Muscle layer of colon (tissue), 2 donors: Measurements from ENCODE around the gene MYLK.

ENCODE experiments used
- H3K27ac ChIP-seq: one replicate; pipeline ENCODE4 v1.7.0; 2013; ENCODE audit warnings: low read depth, mild to moderate bottlenecking, low read length, moderate library complexity
- H3K27me3 ChIP-seq, 2 donors: one replicate each; pipeline ENCODE4 v1.7.0; 2013; ENCODE audit warnings: low read length in 2 of 2, mild to moderate bottlenecking in 2 of 2; ENCODE audit not compliant: insufficient read depth in 2 of 2, control insufficient read depth in 1 of 2
- H3K36me3 ChIP-seq: one replicate; pipeline ENCODE4 v1.7.0; 2013; ENCODE audit warnings: mild to moderate bottlenecking, low read length; ENCODE audit not compliant: insufficient read depth
- H3K4me1 ChIP-seq: one replicate; pipeline ENCODE4 v1.7.0; 2013; ENCODE audit warnings: mild to moderate bottlenecking, low read length; ENCODE audit not compliant: insufficient read depth
- H3K4me3 ChIP-seq, 2 donors: one replicate each; pipeline ENCODE4 v1.7.0; 2013; ENCODE audit warnings: low read length in 2 of 2, low read depth in 1 of 2, mild to moderate bottlenecking in 1 of 2, moderate library complexity in 1 of 2
- H3K9ac ChIP-seq: one replicate; pipeline ENCODE4 v1.7.0; 2013; ENCODE audit warnings: low read length
- H3K9me3 ChIP-seq: one replicate; pipeline ENCODE4 v1.7.0; 2013; ENCODE audit warnings: mild to moderate bottlenecking, low read length
- donor health status: abdominal sarcoma.
- donor health status: Adenocarcinoma of cecum.

The MYLK gene

DNA sequence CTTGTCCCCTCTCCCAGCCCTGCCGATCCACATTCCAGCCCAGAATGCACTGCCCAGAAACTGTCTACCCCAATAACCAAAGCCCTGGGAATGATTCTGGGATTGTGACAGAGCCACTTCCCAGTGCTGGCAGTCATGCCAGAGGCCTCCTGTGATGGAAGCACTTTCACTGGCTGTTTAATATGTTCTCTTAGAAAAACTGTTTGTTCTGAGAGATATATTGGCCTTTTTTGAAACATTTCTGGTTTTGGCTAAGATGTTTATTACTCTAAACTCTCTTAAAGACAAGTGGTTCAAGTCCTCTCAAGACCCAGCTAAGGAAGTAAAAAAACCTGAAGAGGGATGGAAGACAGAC lies 225.3 kb downstream of the MYLK start:
- Histone ChIP-seq H3K36me3 (peaks cover 78% of the 10 kb centered on the region), H3K4me1 (peaks cover 89% of the 10 kb centered on the region), H3K9me3 (no peaks in the 10 kb centered on the region), H3K4me3 (no peak overlapping the region), H3K27ac (peak overlapping the region; percentile 89), H3K9ac (no peak overlapping the region), H3K27me3 (no peaks in the 10 kb centered on the region)

GRCh38 chr3:123658118-123658851 lies 225.8 kb downstream of the MYLK start:
- Histone ChIP-seq H3K9me3 (no peaks in the 10 kb centered on the region), H3K27ac (peak overlapping the region; percentile 89), H3K27me3 (no peaks in the 10 kb centered on the region), H3K4me1 (peaks cover 89% of the 10 kb centered on the region), H3K9ac (no peak overlapping the region), H3K36me3 (peaks cover 76% of the 10 kb centered on the region), H3K4me3 (no peak overlapping the region)

- H3K4me3 ChIP-seq = no peak overlapping the region
- H3K9me3 ChIP-seq = no peaks in the 10 kb centered on the region
- H3K36me3 ChIP-seq = peaks cover 71% of the 10 kb centered on the region
- peaks cover 95% of the 10 kb centered on the region for H3K4me1 ChIP-seq
- peak overlapping the region; percentile 89 for H3K27ac ChIP-seq
- H3K9ac ChIP-seq = no peak overlapping the region
- no peaks in the 10 kb centered on the region for H3K27me3 ChIP-seq
Measured at GRCh38 chr3:123657568-123657967, 226.6 kb downstream of the MYLK start.

GRCh38 chr3:123657111-123657510 lies 227.0 kb downstream of the MYLK start:
- Histone ChIP-seq H3K9ac (no peak overlapping the region), H3K36me3 (peaks cover 69% of the 10 kb centered on the region), H3K27me3 (no peaks in the 10 kb centered on the region), H3K9me3 (no peaks in the 10 kb centered on the region), H3K4me3 (no peak overlapping the region), H3K27ac (peak overlapping the region; percentile 89), H3K4me1 (peaks cover 95% of the 10 kb centered on the region)

DNA sequence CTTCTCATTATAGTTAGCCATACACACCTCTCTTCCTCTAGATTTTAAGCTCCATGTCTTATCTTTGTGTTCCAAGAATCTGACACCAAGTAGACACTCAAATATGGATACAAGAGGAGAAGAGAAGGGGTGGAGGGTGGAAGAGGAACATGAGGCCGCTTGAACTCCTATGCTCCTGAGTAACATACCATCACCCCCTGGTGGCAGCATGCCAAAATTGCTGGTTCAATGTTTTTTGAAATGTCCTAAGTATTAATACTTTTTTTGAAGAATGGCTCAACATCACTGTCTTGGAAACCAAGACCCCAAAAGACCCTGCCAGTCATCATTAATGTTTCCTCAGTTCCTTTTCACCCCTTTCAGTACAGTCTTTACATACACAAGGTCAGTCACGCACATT lies 227.4 kb downstream of the MYLK start:
- peak overlapping the region; percentile 89 for H3K27ac ChIP-seq

DNA sequence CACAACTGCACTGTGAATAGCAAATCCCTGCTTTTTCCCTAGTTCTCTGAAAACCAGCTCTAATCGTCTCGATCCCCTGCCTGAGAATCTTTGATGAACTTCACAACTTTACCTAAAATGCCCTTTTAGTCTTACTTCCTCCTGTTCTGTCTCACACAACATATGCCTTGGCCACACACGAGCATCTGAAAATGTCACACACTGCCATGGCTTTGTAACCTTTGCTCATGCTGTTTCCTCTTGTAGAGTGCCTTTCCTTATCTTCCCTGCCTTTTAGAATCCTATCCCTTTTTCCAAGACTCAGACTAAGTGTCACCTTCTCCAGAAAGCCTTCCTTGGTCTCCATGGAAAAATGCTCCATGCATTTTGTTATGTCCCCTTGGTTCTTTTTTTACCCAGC lies 227.9 kb downstream of the MYLK start:
- Histone ChIP-seq H3K4me1 (peaks cover 95% of the 10 kb centered on the region), H3K9me3 (no peaks in the 10 kb centered on the region), H3K4me3 (no peak overlapping the region), H3K27ac (peak overlapping the region; percentile 89), H3K9ac (no peak overlapping the region), H3K27me3 (no peaks in the 10 kb centered on the region), H3K36me3 (peaks cover 69% of the 10 kb centered on the region)

More for the DNA sequence above, 227.4 kb downstream of the MYLK start:
- no peaks in the 10 kb centered on the region for H3K27me3 ChIP-seq
- H3K9ac ChIP-seq = no peak overlapping the region
- no peaks in the 10 kb centered on the region for H3K9me3 ChIP-seq
- peaks cover 69% of the 10 kb centered on the region for H3K36me3 ChIP-seq
- peaks cover 95% of the 10 kb centered on the region for H3K4me1 ChIP-seq
- H3K4me3 ChIP-seq = no peak overlapping the region

- peak overlapping the region; percentile 89 for H3K27ac ChIP-seq
- peaks cover 95% of the 10 kb centered on the region for H3K4me1 ChIP-seq
Measured at GRCh38 chr3:123655400-123655799, 228.7 kb downstream of the MYLK start.

DNA sequence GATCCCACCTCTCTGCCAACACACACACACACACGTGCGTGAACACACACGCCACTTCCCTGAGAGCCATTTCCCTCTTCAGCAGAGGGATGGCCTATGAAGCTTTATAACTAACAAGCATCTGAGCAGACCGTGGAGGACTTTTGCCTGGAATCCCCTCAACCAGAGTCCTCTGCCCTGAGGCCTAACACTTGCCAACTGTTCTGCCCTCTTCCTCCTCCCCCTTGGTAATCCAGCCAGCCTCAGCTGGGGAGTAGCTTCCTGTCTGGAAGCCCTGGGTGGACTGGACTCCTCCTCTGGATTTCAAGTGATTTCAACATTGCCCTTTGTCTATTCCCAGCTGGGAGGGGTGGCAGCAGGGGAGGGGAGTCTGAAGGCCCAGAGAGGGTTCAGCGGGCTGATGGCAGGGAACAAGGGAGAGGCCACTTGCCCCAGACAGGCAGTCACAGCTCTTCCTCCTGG lies 230.9 kb downstream of the MYLK start:
- H3K9me3 ChIP-seq = no peaks in the 10 kb centered on the region
- peaks cover 79% of the 10 kb centered on the region for H3K36me3 ChIP-seq
- H3K27ac ChIP-seq = peak overlapping the region; percentile 78
- H3K9ac ChIP-seq = no peak overlapping the region
- H3K4me3 ChIP-seq = no peak overlapping the region
- H3K4me1 ChIP-seq = peaks cover 83% of the 10 kb centered on the region
- H3K27me3 ChIP-seq = no peaks in the 10 kb centered on the region

More at GRCh38 chr3:123655400-123655799, 228.7 kb downstream of the MYLK start:
- Histone ChIP-seq H3K9me3 (no peaks in the 10 kb centered on the region), H3K36me3 (peaks cover 73% of the 10 kb centered on the region), H3K27me3 (no peaks in the 10 kb centered on the region), H3K9ac (no peak overlapping the region), H3K4me3 (no peak overlapping the region)

DNA sequence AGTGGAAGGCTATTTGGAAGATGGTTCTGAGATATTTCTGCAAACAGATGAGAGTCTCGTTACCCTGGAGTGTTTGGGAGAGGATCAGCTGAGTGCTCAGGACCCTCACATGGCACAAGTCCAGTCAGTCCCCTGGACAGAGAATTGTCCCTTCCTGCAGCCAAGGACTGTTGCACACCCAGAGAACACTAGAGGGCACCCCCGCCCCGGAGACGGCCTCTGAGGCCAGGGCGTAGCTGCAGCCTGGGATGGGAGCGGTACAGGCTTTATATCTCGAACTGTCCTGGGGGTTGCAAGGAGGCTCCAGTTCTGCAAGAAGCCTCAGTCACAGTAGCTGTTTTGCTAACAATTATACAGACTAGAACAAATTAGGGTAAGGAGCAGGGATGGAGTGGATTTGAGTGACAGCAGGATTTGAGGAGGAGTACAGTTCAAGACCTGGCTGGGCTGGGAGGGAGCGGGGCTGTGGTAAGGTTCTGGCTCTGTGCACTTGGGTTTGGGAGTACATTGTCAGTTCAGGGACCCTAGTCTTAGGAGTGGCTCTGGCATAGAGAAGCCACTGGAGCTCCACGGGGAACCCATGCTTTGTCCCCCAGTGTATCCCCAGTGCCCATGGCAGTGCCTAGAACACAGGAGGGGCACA lies 231.7 kb downstream of the MYLK start:
- Histone ChIP-seq H3K27ac (peak overlapping the region; percentile 78), H3K4me3 (no peak overlapping the region), H3K27me3 (no peaks in the 10 kb centered on the region), H3K9ac (no peak overlapping the region), H3K9me3 (no peaks in the 10 kb centered on the region), H3K36me3 (peaks cover 78% of the 10 kb centered on the region), H3K4me1 (peaks cover 79% of the 10 kb centered on the region)

- H3K27me3 ChIP-seq = no peaks in the 10 kb centered on the region
- H3K9ac ChIP-seq = no peak overlapping the region
- H3K9me3 ChIP-seq = no peaks in the 10 kb centered on the region
- H3K4me3 ChIP-seq = no peak overlapping the region
- H3K27ac ChIP-seq = peak overlapping the region; percentile 78
- peaks cover 78% of the 10 kb centered on the region for H3K36me3 ChIP-seq
- peaks cover 74% of the 10 kb centered on the region for H3K4me1 ChIP-seq
Measured at GRCh38 chr3:123651449-123652341, 232.4 kb downstream of the MYLK start.

GRCh38 chr3:123650101-123650500 lies 234.0 kb downstream of the MYLK start:
- Histone ChIP-seq H3K4me3 (no peak overlapping the region), H3K4me1 (peaks cover 72% of the 10 kb centered on the region), H3K27me3 (no peaks in the 10 kb centered on the region), H3K9me3 (no peaks in the 10 kb centered on the region), H3K9ac (no peak overlapping the region), H3K27ac (peak overlapping the region; percentile 61), H3K36me3 (peaks cover 78% of the 10 kb centered on the region)
